Measurements from ENCODE around the gene KRT76.

DNA sequence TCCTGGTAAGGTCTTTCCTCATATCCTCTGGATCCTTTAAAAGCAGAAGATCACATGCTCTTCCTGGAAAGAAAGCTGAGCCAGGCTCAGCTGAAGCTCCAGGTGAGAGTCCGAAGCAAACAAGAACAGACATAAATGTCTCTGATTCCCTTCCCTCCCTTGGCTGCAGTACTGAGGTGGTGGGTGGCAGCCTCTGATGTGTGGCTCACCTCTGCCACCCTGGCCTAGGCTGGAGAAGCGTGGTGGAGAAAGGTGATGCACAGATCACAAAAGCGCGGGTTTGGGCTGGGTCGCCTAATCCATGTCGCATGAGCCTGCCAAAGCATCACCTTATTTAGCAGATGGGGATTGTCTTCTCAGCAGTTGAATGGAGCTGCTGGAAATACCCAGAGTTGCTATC lies 2.8 kb upstream of the KRT76 start:
- TF ChIP-seq, protein P1, sequence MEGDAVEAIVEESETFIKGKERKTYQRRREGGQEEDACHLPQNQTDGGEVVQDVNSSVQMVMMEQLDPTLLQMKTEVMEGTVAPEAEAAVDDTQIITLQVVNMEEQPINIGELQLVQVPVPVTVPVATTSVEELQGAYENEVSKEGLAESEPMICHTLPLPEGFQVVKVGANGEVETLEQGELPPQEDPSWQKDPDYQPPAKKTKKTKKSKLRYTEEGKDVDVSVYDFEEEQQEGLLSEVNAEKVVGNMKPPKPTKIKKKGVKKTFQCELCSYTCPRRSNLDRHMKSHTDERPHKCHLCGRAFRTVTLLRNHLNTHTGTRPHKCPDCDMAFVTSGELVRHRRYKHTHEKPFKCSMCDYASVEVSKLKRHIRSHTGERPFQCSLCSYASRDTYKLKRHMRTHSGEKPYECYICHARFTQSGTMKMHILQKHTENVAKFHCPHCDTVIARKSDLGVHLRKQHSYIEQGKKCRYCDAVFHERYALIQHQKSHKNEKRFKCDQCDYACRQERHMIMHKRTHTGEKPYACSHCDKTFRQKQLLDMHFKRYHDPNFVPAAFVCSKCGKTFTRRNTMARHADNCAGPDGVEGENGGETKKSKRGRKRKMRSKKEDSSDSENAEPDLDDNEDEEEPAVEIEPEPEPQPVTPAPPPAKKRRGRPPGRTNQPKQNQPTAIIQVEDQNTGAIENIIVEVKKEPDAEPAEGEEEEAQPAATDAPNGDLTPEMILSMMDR (IDR thresholded peaks at IDR 0.05): no peak
- TF ChIP-seq POLR2A (IDR thresholded peaks at IDR 0.05) (no peak), EP300 (IDR thresholded peaks at IDR 0.05) (no peak), POLR2AphosphoS5 (IDR thresholded peaks at IDR 0.05) (no peak)

Data from gastroesophageal sphincter (tissue), 3 donors.